Activated naive CD4-positive, alpha-beta T cell treated with anti-CD3 and anti-CD28 coated beads, Interleukin-2, amount 10 ng/mL, durations not matched to agents 7 days and 5 days (primary cell): Measurements from ENCODE around the gene INSYN2B.

Experiments used
- CTCF ChIA-PET: fragments of 350-600 bp; sonication (Branson Sonifier 250); formaldehyde crosslinking; loops from one replicate; lab custom pipeline; 2021; ENCODE audit warnings: antibody characterized with exemption; lab: Charles Lee
- DNase-seq: peaks from one replicate; pipeline ENCODE4 v3.0.0-alpha.2; 2020
- H3K27ac Mint-ChIP-seq: one replicate; pipeline ENCODE4 v1.8.0; 2021; ENCODE audit warnings: mild to moderate bottlenecking, moderate library complexity, mixed read lengths
- H3K27me3 Mint-ChIP-seq: one replicate; pipeline ENCODE4 v1.8.0; 2021; ENCODE audit warnings: mild to moderate bottlenecking, mixed read lengths
- H3K36me3 Mint-ChIP-seq: one replicate; pipeline ENCODE4 v1.8.0; 2021; ENCODE audit warnings: mixed read lengths
- H3K4me1 Mint-ChIP-seq: one replicate; pipeline ENCODE4 v1.8.0; 2021; ENCODE audit warnings: mixed read lengths
- H3K4me3 Mint-ChIP-seq: one replicate; pipeline ENCODE4 v1.8.0; 2021; ENCODE audit warnings: mild to moderate bottlenecking, moderate library complexity, mixed read lengths
- H3K9me3 Mint-ChIP-seq: one replicate; pipeline ENCODE4 v1.8.0; 2021; ENCODE audit warnings: mixed read lengths

The INSYN2B gene

GRCh38 chr5:169908864-169909263, 71.4 kb downstream of the INSYN2B start:
- CTCF ChIA-PET: interaction anchor here (1.0 kb wide), 1 partner anchor 276 kb away, joined by 3 read pairs; no protein-coding TSS in a partner anchor
- Mint-ChIP-seq H3K27ac (no peak overlapping the region), H3K9me3 (no peaks in the 10 kb centered on the region), H3K36me3 (peaks cover 6% of the 10 kb centered on the region), H3K4me3 (no peak overlapping the region), H3K27me3 (no peaks in the 10 kb centered on the region), H3K4me1 (no peaks in the 10 kb centered on the region)
- DNase-seq: no peak

GRCh38 chr5:169906745-169907649, 73.3 kb downstream of the INSYN2B start:
- Mint-ChIP-seq H3K27ac (no peak overlapping the region), H3K9me3 (no peaks in the 10 kb centered on the region), H3K4me1 (peaks cover under 1% of the 10 kb centered on the region), H3K36me3 (peaks cover 4% of the 10 kb centered on the region), H3K27me3 (no peaks in the 10 kb centered on the region), H3K4me3 (no peak overlapping the region)
- DNase-seq: no peak
- CTCF ChIA-PET: no interaction called here

- no peak for DNase-seq
- CTCF ChIA-PET: no interaction called here
- Mint-ChIP-seq H3K4me1 (peaks cover 8% of the 10 kb centered on the region), H3K4me3 (no peak overlapping the region), H3K27ac (no peak overlapping the region), H3K27me3 (no peaks in the 10 kb centered on the region), H3K9me3 (no peaks in the 10 kb centered on the region), H3K36me3 (peaks cover 14% of the 10 kb centered on the region)
Measured at GRCh38 chr5:169905017-169905416, 75.3 kb downstream of the INSYN2B start.

GRCh38 chr5:169904508-169904907, 75.8 kb downstream of the INSYN2B start:
- Mint-ChIP-seq H3K4me1 (peaks cover 8% of the 10 kb centered on the region), H3K27ac (no peak overlapping the region), H3K27me3 (no peaks in the 10 kb centered on the region), H3K36me3 (peaks cover 15% of the 10 kb centered on the region), H3K9me3 (no peaks in the 10 kb centered on the region), H3K4me3 (no peak overlapping the region)
- no peak for DNase-seq
- CTCF ChIA-PET: no interaction called here

GRCh38 chr5:169904059-169904458, 76.2 kb downstream of the INSYN2B start:
- Mint-ChIP-seq H3K4me3 (no peak overlapping the region), H3K4me1 (peaks cover 8% of the 10 kb centered on the region), H3K27me3 (no peaks in the 10 kb centered on the region), H3K9me3 (no peaks in the 10 kb centered on the region), H3K36me3 (peaks cover 14% of the 10 kb centered on the region), H3K27ac (no peak overlapping the region)
- no peak for DNase-seq
- CTCF ChIA-PET: no interaction called here

GRCh38 chr5:169901896-169902295, 78.4 kb downstream of the INSYN2B start:
- H3K36me3 Mint-ChIP-seq: peaks cover 24% of the 10 kb centered on the region
- H3K27ac Mint-ChIP-seq: peak overlapping the region; percentile 22
- H3K4me1 Mint-ChIP-seq: peaks cover 8% of the 10 kb centered on the region
- CTCF ChIA-PET: no interaction called here
- no peaks in the 10 kb centered on the region for H3K27me3 Mint-ChIP-seq
- no peaks in the 10 kb centered on the region for H3K9me3 Mint-ChIP-seq
- H3K4me3 Mint-ChIP-seq: no peak overlapping the region
- no peak for DNase-seq

GRCh38 chr5:169897481-169897880, 82.8 kb downstream of the INSYN2B start:
- no peak for DNase-seq
- H3K4me3 Mint-ChIP-seq: no peak overlapping the region
- CTCF ChIA-PET: no interaction called here
- H3K4me1 Mint-ChIP-seq: peaks cover 8% of the 10 kb centered on the region
- no peak overlapping the region for H3K27ac Mint-ChIP-seq
- peaks cover 34% of the 10 kb centered on the region for H3K36me3 Mint-ChIP-seq
- H3K27me3 Mint-ChIP-seq: no peaks in the 10 kb centered on the region
- no peaks in the 10 kb centered on the region for H3K9me3 Mint-ChIP-seq

GRCh38 chr5:169895926-169896325, 84.4 kb downstream of the INSYN2B start:
- CTCF ChIA-PET: no interaction called here
- H3K4me1 Mint-ChIP-seq: no peaks in the 10 kb centered on the region
- H3K27me3 Mint-ChIP-seq: no peaks in the 10 kb centered on the region
- no peak for DNase-seq
- H3K9me3 Mint-ChIP-seq: no peaks in the 10 kb centered on the region
- H3K27ac Mint-ChIP-seq: no peak overlapping the region
- H3K36me3 Mint-ChIP-seq: peaks cover 28% of the 10 kb centered on the region
- H3K4me3 Mint-ChIP-seq: no peak overlapping the region

GRCh38 chr5:169893571-169893970, 86.7 kb downstream of the INSYN2B start:
- no peak overlapping the region for H3K27ac Mint-ChIP-seq
- H3K36me3 Mint-ChIP-seq: peaks cover 17% of the 10 kb centered on the region
- no peak for DNase-seq
- no peaks in the 10 kb centered on the region for H3K9me3 Mint-ChIP-seq
- H3K4me3 Mint-ChIP-seq: no peak overlapping the region
- CTCF ChIA-PET: no interaction called here
- no peaks in the 10 kb centered on the region for H3K27me3 Mint-ChIP-seq
- no peaks in the 10 kb centered on the region for H3K4me1 Mint-ChIP-seq

- Mint-ChIP-seq H3K36me3 (peaks cover 14% of the 10 kb centered on the region), H3K4me3 (no peak overlapping the region), H3K4me1 (no peaks in the 10 kb centered on the region), H3K27me3 (no peaks in the 10 kb centered on the region), H3K9me3 (no peaks in the 10 kb centered on the region), H3K27ac (no peak overlapping the region)
- no peak for DNase-seq
- CTCF ChIA-PET: no interaction called here
Measured at GRCh38 chr5:169893010-169893409, 87.3 kb downstream of the INSYN2B start.

GRCh38 chr5:169889572-169889971, 90.7 kb downstream of the INSYN2B start:
- Mint-ChIP-seq H3K27me3 (no peaks in the 10 kb centered on the region), H3K4me1 (no peaks in the 10 kb centered on the region), H3K36me3 (peaks cover 13% of the 10 kb centered on the region), H3K9me3 (no peaks in the 10 kb centered on the region), H3K4me3 (no peak overlapping the region), H3K27ac (no peak overlapping the region)
- DNase-seq: no peak
- CTCF ChIA-PET: no interaction called here

GRCh38 chr5:169886677-169887076, 93.6 kb downstream of the INSYN2B start:
- no peaks in the 10 kb centered on the region for H3K9me3 Mint-ChIP-seq
- CTCF ChIA-PET: no interaction called here

GRCh38 chr5:169886033-169886432, 94.3 kb downstream of the INSYN2B start:
- CTCF ChIA-PET: no interaction called here
- Mint-ChIP-seq H3K27ac (no peak overlapping the region), H3K36me3 (peaks cover 18% of the 10 kb centered on the region), H3K27me3 (no peaks in the 10 kb centered on the region), H3K4me1 (no peaks in the 10 kb centered on the region), H3K4me3 (no peak overlapping the region), H3K9me3 (no peaks in the 10 kb centered on the region)
- DNase-seq: no peak

More at GRCh38 chr5:169886677-169887076, 93.6 kb downstream of the INSYN2B start:
- DNase-seq: no peak
- Mint-ChIP-seq H3K4me3 (no peak overlapping the region), H3K4me1 (no peaks in the 10 kb centered on the region), H3K27me3 (no peaks in the 10 kb centered on the region), H3K36me3 (peaks cover 18% of the 10 kb centered on the region), H3K27ac (no peak overlapping the region)

- Mint-ChIP-seq H3K9me3 (no peaks in the 10 kb centered on the region), H3K4me3 (no peak overlapping the region), H3K27me3 (no peaks in the 10 kb centered on the region), H3K36me3 (peaks cover 22% of the 10 kb centered on the region), H3K27ac (no peak overlapping the region), H3K4me1 (no peaks in the 10 kb centered on the region)
- DNase-seq: no peak
- CTCF ChIA-PET: no interaction called here
Measured at GRCh38 chr5:169881702-169882303, 98.5 kb downstream of the INSYN2B start.

- CTCF ChIA-PET: no interaction called here
- Mint-ChIP-seq H3K36me3 (peaks cover 23% of the 10 kb centered on the region), H3K4me3 (no peak overlapping the region), H3K27ac (no peak overlapping the region), H3K4me1 (no peaks in the 10 kb centered on the region), H3K27me3 (no peaks in the 10 kb centered on the region), H3K9me3 (no peaks in the 10 kb centered on the region)
- DNase-seq: no peak
Measured at GRCh38 chr5:169880785-169881184, 99.5 kb downstream of the INSYN2B start.
